IMR-90 (cell line): ENCODE results near the gene PRKAG2. TPM values are rescaled to one million over a fixed set of nuclear protein-coding genes. Genes with fewer than 3 reads are reported as not detected.
"Not testable (repeated sequence)": the region's sequence is repeated elsewhere in the genome, so short reads cannot be mapped to it uniquely, and the experiment has no call there.

ENCODE experiments used
- ATAC-seq: fragments of 200-7000 bp; cut with Tn5 transposase; 2 replicates; pipeline ENCODE4 v1.9.1; 2020; ENCODE audit warnings: low read depth, mild to moderate bottlenecking, moderate library complexity
- BruUV-seq: library from RNA; stranded (reverse); fragments of 400-500 nt; replicated peaks from 2 replicates; lab custom pipeline; 2021; lab: Mats Ljungman, UMichigan
- CTCF ChIA-PET: fragments of 300-600 bp; formaldehyde crosslinking; extraction: SDS; loops from one replicate; lab custom pipeline; 2021; ENCODE audit warnings: antibody characterized with exemption; lab: Yijun Ruan, JAX
- POLR2A ChIA-PET: fragments of 300-600 bp; sonication (Branson Sonifier 250); formaldehyde crosslinking; loops from one replicate; lab custom pipeline; 2022; ENCODE audit warnings: antibody characterized with exemption; ENCODE audit not compliant: unreplicated experiment; lab: Charles Lee
- DNase-seq: peaks from one replicate; pipeline ENCODE4 v3.0.0; 2013
- H2AFZ ChIP-seq: replicated peaks from 2 replicates; pipeline ENCODE3; 2013; ENCODE audit warnings: low read length, mild to moderate bottlenecking; ENCODE audit not compliant: poor library complexity
- H2AK5ac ChIP-seq: 2 replicates; pipeline ENCODE4 v1.6.1; 2013; ENCODE audit warnings: low read depth, low read length, inconsistent platforms
- H2AK9ac ChIP-seq: replicated peaks from 2 replicates; pipeline ENCODE3; 2013; ENCODE audit warnings: mild to moderate bottlenecking, low read depth, low read length, moderate library complexity; ENCODE audit not compliant: poor library complexity
- H2BK120ac ChIP-seq: 2 replicates; pipeline ENCODE4 v1.6.1; 2013; ENCODE audit warnings: low read depth, low read length, inconsistent platforms
- H2BK15ac ChIP-seq: 3 replicates; pipeline ENCODE4 v1.6.1; 2013; ENCODE audit warnings: low read depth, low read length, inconsistent platforms
- H2BK20ac ChIP-seq: 2 replicates; pipeline ENCODE4 v1.6.1; 2013; ENCODE audit warnings: low read depth, mild to moderate bottlenecking, inconsistent platforms, low read length, moderate library complexity
- H2BK5ac ChIP-seq: 2 replicates; pipeline ENCODE4 v1.6.1; 2013; ENCODE audit warnings: mild to moderate bottlenecking, low read depth, low read length, inconsistent platforms; ENCODE audit not compliant: poor library complexity, severe bottlenecking
- H3K14ac ChIP-seq: replicated peaks from 2 replicates; pipeline ENCODE4 v1.6.1; 2013; ENCODE audit warnings: low read depth, low read length, inconsistent platforms
- H3K18ac ChIP-seq: 2 replicates; pipeline ENCODE4 v1.6.1; 2013; ENCODE audit warnings: low read depth, low read length, control low read depth
- H3K23ac ChIP-seq: 2 replicates; pipeline ENCODE4 v1.6.1; 2013; ENCODE audit warnings: low read depth, low read length, inconsistent platforms
- H3K27ac ChIP-seq: 2 replicates; pipeline ENCODE4 v1.5.1; 2013; ENCODE audit warnings: mild to moderate bottlenecking, control low read depth, low read length; ENCODE audit not compliant: insufficient read depth
- H3K27me3 ChIP-seq: 2 replicates; pipeline ENCODE4 v1.6.1; 2013; ENCODE audit warnings: low read length; ENCODE audit not compliant: control insufficient read depth, insufficient read depth
- H3K36me3 ChIP-seq: 2 replicates; pipeline ENCODE4 v1.6.1; 2013; ENCODE audit warnings: low read length, mixed read lengths; ENCODE audit not compliant: control insufficient read depth, insufficient read depth
- H3K4ac ChIP-seq: 2 replicates; pipeline ENCODE4 v1.6.1; 2013; ENCODE audit warnings: low read depth, low read length, inconsistent platforms
- H3K4me1 ChIP-seq: 2 replicates; pipeline ENCODE4 v1.6.1; 2013; ENCODE audit warnings: low read length, mixed read lengths; ENCODE audit not compliant: control insufficient read depth, insufficient read depth
- H3K4me2 ChIP-seq: 2 replicates; pipeline ENCODE4 v1.6.1; 2013; ENCODE audit warnings: low read depth, mild to moderate bottlenecking, control low read depth, low read length, moderate library complexity
- H3K4me3 ChIP-seq: 2 replicates; pipeline ENCODE4 v1.5.1; 2013; ENCODE audit warnings: low read depth, mild to moderate bottlenecking, control low read depth, low read length, moderate library complexity; ENCODE audit not compliant: insufficient read depth
- H3K56ac ChIP-seq: 2 replicates; pipeline ENCODE4 v1.6.1; 2013; ENCODE audit warnings: low read length, inconsistent platforms; ENCODE audit not compliant: insufficient read depth; ENCODE audit errors: extremely low read depth
- H3K79me1 ChIP-seq, 2 experiments: 2 replicates each; pipeline ENCODE4 v1.6.1; 2013; ENCODE audit warnings: low read length in 2 of 2, inconsistent platforms in 1 of 2, low read depth in 1 of 2
- H3K9ac ChIP-seq: 2 replicates; pipeline ENCODE4 v1.6.1; 2013; ENCODE audit warnings: low read depth, low read length, control low read depth
- H3K9me1 ChIP-seq: 2 replicates; pipeline ENCODE4 v1.6.1; 2013; ENCODE audit warnings: low read length, inconsistent platforms; ENCODE audit not compliant: insufficient read depth
- H3K9me3 ChIP-seq: 2 replicates; pipeline ENCODE4 v1.6.1; 2013; ENCODE audit warnings: low read length; ENCODE audit not compliant: control insufficient read depth, insufficient read depth
- H4K20me1 ChIP-seq: 2 replicates; pipeline ENCODE4 v1.6.1; 2013; ENCODE audit warnings: low read length, inconsistent platforms; ENCODE audit not compliant: insufficient read depth
- H4K5ac ChIP-seq: 2 replicates; pipeline ENCODE4 v1.6.1; 2013; ENCODE audit warnings: mild to moderate bottlenecking, low read depth, low read length, control low read depth
- H4K8ac ChIP-seq, 2 experiments: 2 replicates each; pipeline ENCODE4 v1.6.1; 2013; ENCODE audit warnings: low read depth in 2 of 2, low read length in 2 of 2, control low read depth in 1 of 2, inconsistent platforms in 1 of 2
- H4K91ac ChIP-seq: 2 replicates; pipeline ENCODE4 v1.6.1; 2013; ENCODE audit warnings: low read depth, low read length, inconsistent platforms; ENCODE audit not compliant: insufficient read depth
- MXI1 ChIP-seq: IDR thresholded peaks from 2 replicates; pipeline ENCODE4 v1.6.1; 2012; ENCODE audit warnings: low read depth, mild to moderate bottlenecking, low read length, moderate library complexity, borderline replicate concordance
- WGBS, 2 experiments: methylation state at CpG; one replicate each; pipeline versions ENCODE4 v1.1.5 to v1.1.7; 2013; ENCODE audit warnings: missing lambda C conversion rate in 2 of 2; ENCODE audit not compliant: insufficient read length in 1 of 2; ENCODE audit errors: extremely low coverage in 2 of 2; 5-methylcytosine and 5-hydroxymethylcytosine counted together
- dilution Hi-C: fragments of 300-500 bp; cut with HindIII; formaldehyde crosslinking; loops from one replicate; pipeline ENCODE4 v1.14.3; 2018; ENCODE audit warnings: low sequenced_read_pairs; ENCODE audit not compliant: unreplicated experiment
- in situ Hi-C: fragments of 300-500 bp; cut with MboI; formaldehyde crosslinking; loops from 3 replicates; pipeline ENCODE4 v1.14.3; 2019; ENCODE audit warnings: low sequenced_read_pairs, inconsistent platforms, mixed read lengths
- intact Hi-C: fragments of 100-400 bp; cut with micrococcal nuclease; formaldehyde crosslinking; loops from 2 replicates; pipeline ENCODE4 v1.10.0; 2022
- polyA plus RNA-seq, 3 experiments: library from polyadenylated mRNA; depleted of rRNA; stranded (reverse); fragments of >200 nt; gene quantifications; 2 replicates each; pipeline ENCODE4 v1.2.3, GENCODE V29; 2012; ENCODE audit warnings: low replicate concordance in 1 of 3
- total RNA-seq: library from RNA; depleted of rRNA; stranded (reverse); fragments of >200 nt; gene quantifications from 2 replicates; pipeline ENCODE4 v1.2.3, GENCODE V29; 2012

PRKAG2 gene
- total and polyA plus RNA-seq, 2 of the 4 experiments (the other 2 are of a cell fraction), result 15.4 to 21.6 TPM

DNA sequence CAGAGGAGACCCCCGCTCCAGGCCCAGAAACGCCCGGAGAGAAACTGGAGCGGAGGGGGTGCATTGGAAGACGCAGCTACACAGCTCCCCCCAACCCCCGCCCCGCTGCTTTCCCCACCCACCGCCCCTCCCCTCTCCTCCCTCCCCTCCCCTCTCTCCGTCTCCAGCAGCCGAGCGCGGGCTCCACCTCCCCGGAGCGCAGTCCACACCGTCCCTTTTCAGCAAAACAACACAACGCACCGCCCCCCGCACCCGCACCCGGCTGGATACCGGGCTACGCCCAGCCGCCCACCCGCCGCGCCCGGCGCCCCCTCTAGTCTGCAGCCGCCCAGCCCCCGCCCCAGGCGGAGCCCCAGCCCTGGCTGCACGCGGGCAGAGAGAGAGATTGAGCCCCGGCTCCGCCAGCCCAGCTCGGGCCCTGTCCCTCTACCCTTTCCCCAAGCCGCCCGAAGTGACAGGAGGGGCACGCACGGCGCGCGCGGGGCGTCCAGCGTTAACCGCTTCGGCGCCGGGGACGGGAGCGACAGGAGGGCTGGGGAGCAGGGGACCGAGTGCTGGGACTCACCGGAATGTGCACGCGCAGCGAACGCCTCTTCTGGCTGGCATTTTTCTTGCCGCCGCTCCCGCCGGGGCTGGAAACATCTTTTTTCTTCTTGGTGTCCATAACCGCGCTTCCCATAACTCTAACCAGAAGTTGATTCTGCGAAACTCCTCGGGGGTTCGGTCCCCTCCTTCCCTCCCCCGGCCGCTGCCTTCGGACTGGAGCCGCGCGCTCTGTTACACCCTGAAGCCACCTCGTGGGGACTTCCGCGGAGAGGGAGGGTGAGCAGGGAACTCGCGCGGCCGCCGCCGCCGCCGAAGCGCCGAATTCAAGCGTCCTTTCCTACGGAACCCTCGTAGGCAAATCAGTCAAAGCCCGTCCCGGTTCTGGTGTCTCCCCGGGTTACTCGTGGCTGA lies 695 bp downstream of the PRKAG2 start (continued):
- TF ChIP-seq MXI1, result no peak

DNA sequence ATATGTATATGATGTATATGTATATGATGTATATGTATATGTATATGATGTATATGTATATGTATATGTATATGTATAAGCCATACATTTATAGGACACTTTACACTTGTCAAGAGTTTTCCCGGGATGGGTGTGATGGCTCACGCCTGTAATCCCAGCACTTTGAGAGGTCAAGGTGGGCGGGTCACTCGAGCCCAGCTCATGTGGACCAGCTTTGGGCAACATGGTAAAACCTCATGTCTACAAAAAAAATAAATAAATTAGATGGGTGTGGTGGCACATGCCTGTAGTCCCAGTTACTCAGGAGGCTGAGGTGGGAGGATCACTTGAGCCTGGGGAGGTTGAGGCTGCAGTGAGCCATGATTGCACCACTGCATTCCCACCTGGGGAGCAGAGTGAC lies 2.4 kb downstream of the PRKAG2 start:
- H2BK120ac ChIP-seq, H3K4me2 ChIP-seq, dilution Hi-C loops, H3K9ac ChIP-seq, H3K56ac ChIP-seq, intact Hi-C loops, H4K91ac ChIP-seq, CTCF ChIA-PET, H2BK5ac ChIP-seq, DNase-seq, BruUV-seq, H2AK9ac ChIP-seq, H4K5ac ChIP-seq, POLR2A ChIA-PET, H2BK15ac ChIP-seq, H3K18ac ChIP-seq, H4K20me1 ChIP-seq, H3K27ac ChIP-seq, H3K9me1 ChIP-seq, H3K14ac ChIP-seq, H3K79me1 ChIP-seq, H3K9me3 ChIP-seq, H2AFZ ChIP-seq, H3K36me3 ChIP-seq, H3K4ac ChIP-seq, H3K4me1 ChIP-seq, H4K8ac ChIP-seq, ATAC-seq, H3K23ac ChIP-seq, H2AK5ac ChIP-seq, H3K4me3 ChIP-seq, H2BK20ac ChIP-seq, in situ Hi-C loops: not testable (repeated sequence)
- peaks cover 56% of the 10 kb centered on the region for H3K27me3 ChIP-seq
- no CpG with 5 or more reads among the region's 4 CpGs for WGBS, 2 experiments
